GM19023 (cell line): ENCODE results near the gene SRP68.

Experiments
- ATAC-seq: cut with Tn5 transposase; IDR thresholded peaks from one replicate; pipeline ENCODE4 v1.9.1; 2021; ENCODE audit warnings: mild to moderate bottlenecking, moderate library complexity; ENCODE audit not compliant: unreplicated experiment

The SRP68 gene

GRCh38 chr17:76019833-76020467 lies 52.4 kb downstream of the SRP68 start:
- ATAC-seq, result no peak

GRCh38 chr17:76018801-76019200 lies 53.5 kb downstream of the SRP68 start:
- no peak for ATAC-seq

GRCh38 chr17:76018340-76018680 lies 54.0 kb downstream of the SRP68 start:
- ATAC-seq, result no peak

GRCh38 chr17:76017481-76018339 lies 54.6 kb downstream of the SRP68 start:
- no peak for ATAC-seq

- no peak for ATAC-seq
Observed at GRCh38 chr17:76014925-76015261, 57.4 kb downstream of the SRP68 start.

- ATAC-seq, result peak; percentile 69
Observed at GRCh38 chr17:76014100-76014924, 58.0 kb downstream of the SRP68 start.

GRCh38 chr17:76013377-76013932 lies 58.9 kb downstream of the SRP68 start:
- ATAC-seq, result no peak

GRCh38 chr17:76011951-76012350 lies 60.4 kb downstream of the SRP68 start:
- no peak for ATAC-seq

GRCh38 chr17:76009969-76010661 lies 62.2 kb downstream of the SRP68 start:
- no peak for ATAC-seq

GRCh38 chr17:76009447-76009846 lies 62.9 kb downstream of the SRP68 start:
- ATAC-seq, result no peak

GRCh38 chr17:76008630-76009425 lies 63.5 kb downstream of the SRP68 start:
- ATAC-seq, result no peak

GRCh38 chr17:76008208-76008607 lies 64.1 kb downstream of the SRP68 start:
- ATAC-seq, result no peak

- ATAC-seq, result no peak
Observed at GRCh38 chr17:76007850-76008165, 64.5 kb downstream of the SRP68 start.

GRCh38 chr17:76007131-76007849 lies 65.0 kb downstream of the SRP68 start:
- ATAC-seq, result no peak

- ATAC-seq, result no peak
Observed at GRCh38 chr17:76005263-76006149, 66.8 kb downstream of the SRP68 start.

- ATAC-seq, result no peak
Observed at GRCh38 chr17:76004750-76005262, 67.5 kb downstream of the SRP68 start.

GRCh38 chr17:76003915-76004314 lies 68.4 kb downstream of the SRP68 start:
- ATAC-seq, result no peak

- no peak for ATAC-seq
Observed at GRCh38 chr17:76002100-76002499, 70.2 kb downstream of the SRP68 start.
